Measurements from ENCODE around the gene RPLP1. TPM values are rescaled to one million over a fixed set of nuclear protein-coding genes. Genes with fewer than 3 reads are reported as not detected.

The RPLP1 gene
- total RNA-seq, 1 donor from 2014 or later, result 617 TPM

GRCh38 chr15:69422336-69422895, 30.2 kb upstream of the RPLP1 start:
- H3K4me3 ChIP-seq (ENCODE audit: low read depth, low read length), result no peak overlapping the region
- no peak for DNase-seq (ENCODE audit: low read depth)
- TF ChIP-seq CTCF (conservative IDR thresholded peaks at IDR 0.05; ENCODE audit: low read depth, low read length), result no peak

GRCh38 chr15:69424001-69424400, 28.6 kb upstream of the RPLP1 start:
- no peak for TF ChIP-seq CTCF (conservative IDR thresholded peaks at IDR 0.05; ENCODE audit: low read depth, low read length)
- DNase-seq (ENCODE audit: low read depth), result no peak
- H3K4me3 ChIP-seq (ENCODE audit: low read depth, low read length), result no peak overlapping the region

GRCh38 chr15:69424748-69425413, 27.7 kb upstream of the RPLP1 start:
- H3K4me3 ChIP-seq (ENCODE audit: low read depth, low read length), result no peak overlapping the region
- DNase-seq (ENCODE audit: low read depth), result no peak
- no peak for TF ChIP-seq CTCF (conservative IDR thresholded peaks at IDR 0.05; ENCODE audit: low read depth, low read length)

GRCh38 chr15:69433831-69434230, 18.8 kb upstream of the RPLP1 start:
- H3K4me3 ChIP-seq (ENCODE audit: low read depth, low read length), result no peak overlapping the region
- TF ChIP-seq CTCF (conservative IDR thresholded peaks at IDR 0.05; ENCODE audit: low read depth, low read length), result no peak
- no peak for DNase-seq (ENCODE audit: low read depth)

- no peak overlapping the region for H3K4me3 ChIP-seq (ENCODE audit: low read depth, low read length)
- no peak for TF ChIP-seq CTCF (conservative IDR thresholded peaks at IDR 0.05; ENCODE audit: low read depth, low read length)
- no peak for DNase-seq (ENCODE audit: low read depth)
These were observed 18.4 kb upstream of the RPLP1 start for GRCh38 chr15:69434238-69434637.

GRCh38 chr15:69434679-69435078, 17.9 kb upstream of the RPLP1 start:
- DNase-seq (ENCODE audit: low read depth), result no peak
- TF ChIP-seq CTCF (conservative IDR thresholded peaks at IDR 0.05; ENCODE audit: low read depth, low read length), result no peak
- no peak overlapping the region for H3K4me3 ChIP-seq (ENCODE audit: low read depth, low read length)

- no peak overlapping the region for H3K4me3 ChIP-seq (ENCODE audit: low read depth, low read length)
- no peak for TF ChIP-seq CTCF (conservative IDR thresholded peaks at IDR 0.05; ENCODE audit: low read depth, low read length)
- DNase-seq (ENCODE audit: low read depth), result no peak
These were observed 16.6 kb upstream of the RPLP1 start for GRCh38 chr15:69435985-69436384.
